ENCODE measurements around the gene C22orf31. TPM values are rescaled to one million over a fixed set of nuclear protein-coding genes. Genes with fewer than 3 reads are reported as not detected.

C22orf31 gene
- total and polyA plus RNA-seq, 4 donors = 1.2 TPM; not detected in 3

GRCh38 chr22:29096736-29097669, 35.4 kb upstream of the C22orf31 start:
- H3K27ac ChIP-seq (ENCODE audit: low read depth, low read length) = no peak overlapping the region
- peaks cover 4% of the 10 kb centered on the region for H3K4me1 ChIP-seq (ENCODE audit: control insufficient read depth, insufficient read depth, low read length)
- peaks cover 2% of the 10 kb centered on the region for H3K36me3 ChIP-seq (ENCODE audit: control insufficient read depth, insufficient read depth, low read length)
- no peaks in the 10 kb centered on the region for H3K27me3 ChIP-seq (ENCODE audit: control insufficient read depth, insufficient read depth, low read length)
- H3K4me3 ChIP-seq (ENCODE audit: low read depth, low read length) = no peak overlapping the region
- no peak for DNase-seq (ENCODE audit: low read depth in 4 of 6, low spot score in 6 of 6)
- 48% methylated on average over 5 of the region's 13 CpGs for WGBS (ENCODE audit: insufficient coverage)
- H3K9me3 ChIP-seq (ENCODE audit: control insufficient read depth, insufficient read depth, low read length) = no peaks in the 10 kb centered on the region

- no peaks in the 10 kb centered on the region for H3K27me3 ChIP-seq (ENCODE audit: control insufficient read depth, insufficient read depth, low read length)
- H3K4me3 ChIP-seq (ENCODE audit: low read depth, low read length) = no peak overlapping the region
- no peak overlapping the region for H3K27ac ChIP-seq (ENCODE audit: low read depth, low read length)
- WGBS (ENCODE audit: insufficient coverage) = 100% methylated on average over 1 of the region's 2 CpGs
- no peak for DNase-seq (ENCODE audit: low read depth in 4 of 6, low spot score in 6 of 6)
- H3K4me1 ChIP-seq (ENCODE audit: control insufficient read depth, insufficient read depth, low read length) = peaks cover 3% of the 10 kb centered on the region
- H3K36me3 ChIP-seq (ENCODE audit: control insufficient read depth, insufficient read depth, low read length) = peaks cover 2% of the 10 kb centered on the region
- no peaks in the 10 kb centered on the region for H3K9me3 ChIP-seq (ENCODE audit: control insufficient read depth, insufficient read depth, low read length)
These were observed 33.8 kb upstream of the C22orf31 start for GRCh38 chr22:29095459-29095858.

GRCh38 chr22:29093501-29094300, 32.1 kb upstream of the C22orf31 start:
- no peak overlapping the region for H3K4me3 ChIP-seq (ENCODE audit: low read depth, low read length)
- H3K27me3 ChIP-seq (ENCODE audit: control insufficient read depth, insufficient read depth, low read length) = no peaks in the 10 kb centered on the region
- H3K36me3 ChIP-seq (ENCODE audit: control insufficient read depth, insufficient read depth, low read length) = peaks cover 2% of the 10 kb centered on the region
- 57% methylated on average over 1 of the region's 4 CpGs for WGBS (ENCODE audit: insufficient coverage)
- peaks cover 3% of the 10 kb centered on the region for H3K4me1 ChIP-seq (ENCODE audit: control insufficient read depth, insufficient read depth, low read length)
- H3K27ac ChIP-seq (ENCODE audit: low read depth, low read length) = peak overlapping the region; percentile 79
- no peaks in the 10 kb centered on the region for H3K9me3 ChIP-seq (ENCODE audit: control insufficient read depth, insufficient read depth, low read length)
- peak in 2 of 6 donors; percentile 38 to 80 for DNase-seq (ENCODE audit: low read depth in 4 of 6, low spot score in 6 of 6)

- H3K36me3 ChIP-seq (ENCODE audit: control insufficient read depth, insufficient read depth, low read length) = peaks cover 2% of the 10 kb centered on the region
- H3K9me3 ChIP-seq (ENCODE audit: control insufficient read depth, insufficient read depth, low read length) = no peaks in the 10 kb centered on the region
- no peak for DNase-seq (ENCODE audit: low read depth in 4 of 6, low spot score in 6 of 6)
- 83% methylated on average over 1 of the region's 1 CpG for WGBS (ENCODE audit: insufficient coverage)
- peaks cover 3% of the 10 kb centered on the region for H3K4me1 ChIP-seq (ENCODE audit: control insufficient read depth, insufficient read depth, low read length)
- H3K27me3 ChIP-seq (ENCODE audit: control insufficient read depth, insufficient read depth, low read length) = no peaks in the 10 kb centered on the region
- H3K27ac ChIP-seq (ENCODE audit: low read depth, low read length) = peak overlapping the region; percentile 79
- no peak overlapping the region for H3K4me3 ChIP-seq (ENCODE audit: low read depth, low read length)
These were observed 31.4 kb upstream of the C22orf31 start for GRCh38 chr22:29093030-29093429.

- Histone ChIP-seq H3K9me3 (ENCODE audit: control insufficient read depth, insufficient read depth, low read length) (no peaks in the 10 kb centered on the region), H3K4me3 (ENCODE audit: low read depth, low read length) (no peak overlapping the region), H3K27me3 (ENCODE audit: control insufficient read depth, insufficient read depth, low read length) (no peaks in the 10 kb centered on the region), H3K27ac (ENCODE audit: low read depth, low read length) (no peak overlapping the region), H3K4me1 (ENCODE audit: control insufficient read depth, insufficient read depth, low read length) (peaks cover 3% of the 10 kb centered on the region), H3K36me3 (ENCODE audit: control insufficient read depth, insufficient read depth, low read length) (peaks cover 2% of the 10 kb centered on the region)
- DNase-seq (ENCODE audit: low read depth in 4 of 6, low spot score in 6 of 6) = no peak
- 96% methylated on average over 2 of the region's 4 CpGs for WGBS (ENCODE audit: insufficient coverage)
These were observed 30.6 kb upstream of the C22orf31 start for GRCh38 chr22:29092243-29092642.

GRCh38 chr22:29090039-29090438, 28.4 kb upstream of the C22orf31 start:
- Histone ChIP-seq H3K36me3 (ENCODE audit: control insufficient read depth, insufficient read depth, low read length) (peaks cover 2% of the 10 kb centered on the region), H3K27me3 (ENCODE audit: control insufficient read depth, insufficient read depth, low read length) (no peaks in the 10 kb centered on the region), H3K9me3 (ENCODE audit: control insufficient read depth, insufficient read depth, low read length) (no peaks in the 10 kb centered on the region), H3K4me1 (ENCODE audit: control insufficient read depth, insufficient read depth, low read length) (no peaks in the 10 kb centered on the region), H3K27ac (ENCODE audit: low read depth, low read length) (no peak overlapping the region), H3K4me3 (ENCODE audit: low read depth, low read length) (no peak overlapping the region)
- WGBS (ENCODE audit: insufficient coverage) = 60% methylated on average over 1 of the region's 3 CpGs
- no peak for DNase-seq (ENCODE audit: low read depth in 4 of 6, low spot score in 6 of 6)

- no peaks in the 10 kb centered on the region for H3K4me1 ChIP-seq (ENCODE audit: control insufficient read depth, insufficient read depth, low read length)
- WGBS (ENCODE audit: insufficient coverage) = 57% methylated on average over 3 of the region's 3 CpGs
- H3K4me3 ChIP-seq (ENCODE audit: low read depth, low read length) = no peak overlapping the region
- no peak for DNase-seq (ENCODE audit: low read depth in 4 of 6, low spot score in 6 of 6)
- no peaks in the 10 kb centered on the region for H3K27me3 ChIP-seq (ENCODE audit: control insufficient read depth, insufficient read depth, low read length)
- peaks cover 2% of the 10 kb centered on the region for H3K36me3 ChIP-seq (ENCODE audit: control insufficient read depth, insufficient read depth, low read length)
- no peak overlapping the region for H3K27ac ChIP-seq (ENCODE audit: low read depth, low read length)
- no peaks in the 10 kb centered on the region for H3K9me3 ChIP-seq (ENCODE audit: control insufficient read depth, insufficient read depth, low read length)
These were observed 27.9 kb upstream of the C22orf31 start for GRCh38 chr22:29089507-29089906.

- DNase-seq (ENCODE audit: low read depth in 4 of 6, low spot score in 6 of 6) = no peak
- H3K4me3 ChIP-seq (ENCODE audit: low read depth, low read length) = no peak overlapping the region
- H3K27me3 ChIP-seq (ENCODE audit: control insufficient read depth, insufficient read depth, low read length) = no peaks in the 10 kb centered on the region
- H3K9me3 ChIP-seq (ENCODE audit: control insufficient read depth, insufficient read depth, low read length) = no peaks in the 10 kb centered on the region
- H3K27ac ChIP-seq (ENCODE audit: low read depth, low read length) = no peak overlapping the region
- 91% methylated on average over 2 of the region's 3 CpGs for WGBS (ENCODE audit: insufficient coverage)
- H3K36me3 ChIP-seq (ENCODE audit: control insufficient read depth, insufficient read depth, low read length) = no peaks in the 10 kb centered on the region
- H3K4me1 ChIP-seq (ENCODE audit: control insufficient read depth, insufficient read depth, low read length) = no peaks in the 10 kb centered on the region
These were observed 27.2 kb upstream of the C22orf31 start for GRCh38 chr22:29088809-29089208.

GRCh38 chr22:29087012-29087411, 25.4 kb upstream of the C22orf31 start:
- Histone ChIP-seq H3K27me3 (ENCODE audit: control insufficient read depth, insufficient read depth, low read length) (no peaks in the 10 kb centered on the region), H3K4me1 (ENCODE audit: control insufficient read depth, insufficient read depth, low read length) (no peaks in the 10 kb centered on the region), H3K4me3 (ENCODE audit: low read depth, low read length) (no peak overlapping the region), H3K36me3 (ENCODE audit: control insufficient read depth, insufficient read depth, low read length) (no peaks in the 10 kb centered on the region), H3K27ac (ENCODE audit: low read depth, low read length) (no peak overlapping the region), H3K9me3 (ENCODE audit: control insufficient read depth, insufficient read depth, low read length) (no peaks in the 10 kb centered on the region)
- DNase-seq (ENCODE audit: low read depth in 4 of 6, low spot score in 6 of 6) = peak in 1 of 6 donors; percentile 57
- no CpG with 5 or more reads among the region's 2 CpGs for WGBS (ENCODE audit: insufficient coverage)
